Choroid plexus epithelial cell (primary cell): ENCODE data around the gene FRMD4A.

Source experiments
- DNase-seq: peaks from one replicate; pipeline ENCODE4 v3.0.0-alpha.2; 2010; ENCODE audit warnings: low read depth
- H3K4me3 ChIP-seq: 2 replicates; pipeline ENCODE4 v1.5.1; 2011; ENCODE audit warnings: low read depth, mild to moderate bottlenecking, control low read depth, low read length, moderate library complexity
- CTCF ChIP-seq: conservative IDR thresholded peaks from 2 replicates; pipeline ENCODE4 v1.5.1; 2011; ENCODE audit warnings: low read depth, mild to moderate bottlenecking, control low read depth, inconsistent platforms, low read length, moderate library complexity

The FRMD4A gene

GRCh38 chr10:13690281-13690825 lies 640.4 kb downstream of the FRMD4A start:
- DNase-seq, result peak; percentile 61
- TF ChIP-seq CTCF, result no peak

GRCh38 chr10:13686331-13686752 lies 644.4 kb downstream of the FRMD4A start:
- TF ChIP-seq CTCF, result no peak
- DNase-seq, result no peak

More at GRCh38 chr10:13690281-13690825, 640.4 kb downstream of the FRMD4A start:
- H3K4me3 ChIP-seq, result no peak overlapping the region

GRCh38 chr10:13685885-13686284 lies 644.8 kb downstream of the FRMD4A start:
- no peak for DNase-seq
- no peak overlapping the region for H3K4me3 ChIP-seq
- TF ChIP-seq CTCF, result no peak

More at GRCh38 chr10:13686331-13686752, 644.4 kb downstream of the FRMD4A start:
- no peak overlapping the region for H3K4me3 ChIP-seq

- no peak overlapping the region for H3K4me3 ChIP-seq
- DNase-seq, result no peak
- no peak for TF ChIP-seq CTCF
Observed at GRCh38 chr10:13684806-13685482, 645.8 kb downstream of the FRMD4A start.

GRCh38 chr10:13684252-13684791 lies 646.4 kb downstream of the FRMD4A start:
- DNase-seq, result peak; percentile 76
- no peak for TF ChIP-seq CTCF
- peak overlapping the region; percentile 9 for H3K4me3 ChIP-seq

- TF ChIP-seq CTCF, result no peak
- no peak overlapping the region for H3K4me3 ChIP-seq
- DNase-seq, result no peak
Observed at GRCh38 chr10:13683017-13683416, 647.7 kb downstream of the FRMD4A start.
